Calu3 (cell line): ENCODE measurements around the gene NMNAT1. TPM values are rescaled to one million over a fixed set of nuclear protein-coding genes. Genes with fewer than 3 reads are reported as not detected.

ENCODE experiments used
- BruUV-seq: library from RNA; stranded (reverse); fragments of 400-500 nt; replicated peaks from 2 replicates; lab custom pipeline; 2021; lab: Mats Ljungman, UMichigan
- CTCF ChIA-PET: fragments of 300-600 bp; sonication (Branson Sonifier 250); formaldehyde crosslinking; loops from one replicate; lab custom pipeline; 2022; ENCODE audit warnings: antibody characterized with exemption; lab: Charles Lee
- DNase-seq: peaks from one replicate; pipeline ENCODE4 v3.0.0; 2022
- H3K27ac Mint-ChIP-seq: one replicate; pipeline ENCODE4 v1.8.0; 2022; ENCODE audit warnings: mixed read lengths; ENCODE audit not compliant: unreplicated experiment
- H3K27me3 Mint-ChIP-seq: one replicate; pipeline ENCODE4 v1.8.0; 2022; ENCODE audit warnings: mixed read lengths; ENCODE audit not compliant: unreplicated experiment
- H3K36me3 Mint-ChIP-seq: one replicate; pipeline ENCODE4 v1.8.0; 2022; ENCODE audit warnings: mild to moderate bottlenecking, moderate library complexity, mixed read lengths; ENCODE audit not compliant: insufficient read depth, unreplicated experiment
- H3K4me1 Mint-ChIP-seq: one replicate; pipeline ENCODE4 v1.8.0; 2022; ENCODE audit warnings: mild to moderate bottlenecking, low read depth, mixed read lengths; ENCODE audit not compliant: unreplicated experiment
- H3K4me3 Mint-ChIP-seq: one replicate; pipeline ENCODE4 v1.8.0; 2022; ENCODE audit warnings: mild to moderate bottlenecking, low read depth, moderate library complexity, mixed read lengths; ENCODE audit not compliant: unreplicated experiment
- H3K9me3 Mint-ChIP-seq: one replicate; pipeline ENCODE4 v1.8.0; 2022; ENCODE audit warnings: low read depth, mixed read lengths; ENCODE audit not compliant: unreplicated experiment
- intact Hi-C: fragments of 100-400 bp; cut with micrococcal nuclease; formaldehyde crosslinking; loops from one replicate; pipeline ENCODE4 v1.10.0; 2022; ENCODE audit not compliant: unreplicated experiment
- microRNA-seq: library from miRNA; unstranded; fragments of <30 nt; microRNA quantifications from one replicate; pipeline ENCODE4 v1.2.0, GENCODE V29; 2022
- total RNA-seq: library from RNA; stranded (reverse); gene quantifications from 2 replicates; pipeline ENCODE4 v1.2.3, GENCODE V29; 2022
- TF ChIP-seq, protein P1 (sequence below): fragments of 200-600 bp; IDR thresholded peaks from one replicate; pipeline ENCODE4 v1.8.0; 2022; ENCODE audit warnings: antibody characterized with exemption; ENCODE audit not compliant: unreplicated experiment

The NMNAT1 gene
- total RNA-seq, 1 experiment from 2014 or later = 5.7 TPM

DNA sequence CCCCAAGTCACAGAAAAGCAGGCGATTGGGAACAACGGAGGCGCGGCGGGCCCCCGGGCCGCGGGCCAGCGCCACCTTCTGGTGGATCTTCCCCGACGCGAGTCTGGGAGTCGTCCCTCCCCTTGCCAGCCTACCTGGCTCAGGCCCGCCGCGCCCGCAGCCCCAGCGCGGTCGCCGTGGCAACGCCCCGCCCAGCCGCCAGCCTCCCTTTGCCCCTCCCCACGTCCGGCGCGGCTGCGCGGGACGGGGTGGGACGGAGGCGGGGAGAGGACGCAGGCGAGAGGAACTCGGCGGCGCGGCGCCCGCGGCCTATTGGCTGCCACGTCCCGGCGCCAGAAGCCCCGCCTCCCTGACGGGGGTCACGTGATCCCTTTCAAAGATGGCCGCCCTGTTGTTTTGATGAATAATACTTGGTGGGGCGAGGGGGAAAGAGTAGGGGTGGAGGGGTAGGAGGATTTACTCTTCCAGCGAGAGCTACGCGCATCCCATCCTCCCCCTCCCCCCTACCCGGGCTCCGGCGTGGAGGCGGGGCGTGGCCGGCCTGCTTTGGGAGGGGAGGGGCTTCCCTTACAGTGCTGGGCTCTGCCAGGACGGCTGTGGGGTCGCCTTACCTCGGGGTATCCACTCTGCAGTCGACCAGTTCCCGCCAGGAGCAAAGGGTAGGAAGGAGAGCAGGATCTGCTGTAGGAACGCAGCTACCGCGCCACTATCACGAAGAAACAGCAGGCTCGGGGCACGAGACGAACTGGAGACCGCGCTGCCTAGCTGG, 89.5 kb downstream of the NMNAT1 start, which contains the start of gene UBE4B:
TSS of gene UBE4B (plus strand) at position 369 of the 769 bp plus-strand sequence. CDS start 713 bp downstream, outside the sequence.
- TSS peak; percentile 63 for BruUV-seq
- H3K27ac Mint-ChIP-seq = peak within 1 kb of the TSS; percentile 63
- peak; percentile 97 for DNase-seq
- intact Hi-C loops = loop anchor here (2.0 kb wide), 1 partner anchor 90 kb away; the partner anchor contains the start of genes LZIC and NMNAT1
- TF ChIP-seq, protein P1, sequence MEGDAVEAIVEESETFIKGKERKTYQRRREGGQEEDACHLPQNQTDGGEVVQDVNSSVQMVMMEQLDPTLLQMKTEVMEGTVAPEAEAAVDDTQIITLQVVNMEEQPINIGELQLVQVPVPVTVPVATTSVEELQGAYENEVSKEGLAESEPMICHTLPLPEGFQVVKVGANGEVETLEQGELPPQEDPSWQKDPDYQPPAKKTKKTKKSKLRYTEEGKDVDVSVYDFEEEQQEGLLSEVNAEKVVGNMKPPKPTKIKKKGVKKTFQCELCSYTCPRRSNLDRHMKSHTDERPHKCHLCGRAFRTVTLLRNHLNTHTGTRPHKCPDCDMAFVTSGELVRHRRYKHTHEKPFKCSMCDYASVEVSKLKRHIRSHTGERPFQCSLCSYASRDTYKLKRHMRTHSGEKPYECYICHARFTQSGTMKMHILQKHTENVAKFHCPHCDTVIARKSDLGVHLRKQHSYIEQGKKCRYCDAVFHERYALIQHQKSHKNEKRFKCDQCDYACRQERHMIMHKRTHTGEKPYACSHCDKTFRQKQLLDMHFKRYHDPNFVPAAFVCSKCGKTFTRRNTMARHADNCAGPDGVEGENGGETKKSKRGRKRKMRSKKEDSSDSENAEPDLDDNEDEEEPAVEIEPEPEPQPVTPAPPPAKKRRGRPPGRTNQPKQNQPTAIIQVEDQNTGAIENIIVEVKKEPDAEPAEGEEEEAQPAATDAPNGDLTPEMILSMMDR = peak; percentile 57
- H3K27me3 Mint-ChIP-seq = no peaks in the 10 kb centered on the region
- no peaks in the 10 kb centered on the region for H3K4me1 Mint-ChIP-seq
- CTCF ChIA-PET = interaction anchor here (1.1 to 1.4 kb wide), 2 partner anchors 89 to 91 kb away, joined by 3 to 6 read pairs; partner anchors contain the start of genes LZIC and NMNAT1
- peaks cover 24% of the 10 kb centered on the region for H3K36me3 Mint-ChIP-seq
- H3K9me3 Mint-ChIP-seq = no peaks in the 10 kb centered on the region
- H3K4me3 Mint-ChIP-seq = peak within 1 kb of the TSS; percentile 91

DNA sequence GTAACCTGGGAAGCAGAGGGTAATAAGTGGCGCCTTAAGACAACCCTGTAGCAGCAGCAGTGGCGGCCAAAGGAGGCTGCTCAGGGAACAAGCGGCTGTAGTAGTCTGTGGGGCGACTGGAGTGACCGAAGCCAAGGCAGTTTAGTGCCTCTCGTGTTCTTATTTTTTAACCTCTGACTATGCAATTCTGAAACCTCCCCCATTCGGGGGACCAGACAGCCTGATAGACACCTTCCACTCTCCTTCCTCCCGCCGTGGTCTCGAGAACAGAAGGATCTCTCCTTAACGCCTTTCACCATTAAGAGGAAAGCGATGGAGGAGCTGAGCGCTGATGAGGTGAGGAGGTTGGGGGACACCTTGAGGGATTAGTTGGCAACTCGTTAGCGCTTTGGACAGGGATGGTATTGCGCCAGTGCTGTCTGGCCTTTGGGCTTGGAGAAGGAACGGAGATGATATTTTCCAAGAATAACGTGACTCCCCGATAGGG, 90.1 kb downstream of the NMNAT1 start:
- no peaks in the 10 kb centered on the region for H3K27me3 Mint-ChIP-seq
- BruUV-seq = no TSS peak
- peak overlapping the region; percentile 91 for H3K4me3 Mint-ChIP-seq
- peak; percentile 24 for DNase-seq
- H3K36me3 Mint-ChIP-seq = peaks cover 27% of the 10 kb centered on the region
- peak overlapping the region; percentile 63 for H3K27ac Mint-ChIP-seq
- no peaks in the 10 kb centered on the region for H3K4me1 Mint-ChIP-seq
- intact Hi-C loops = loop anchor here (2.0 kb wide), 1 partner anchor 91 kb away; the partner anchor contains the start of genes LZIC and NMNAT1
- TF ChIP-seq, protein P1 = no peak
- CTCF ChIA-PET = interaction anchor here (0.5 to 1.4 kb wide), 4 partner anchors 90 to 156 kb away, joined by 3 to 6 read pairs (median 4); partner anchors contain the start of genes LZIC and NMNAT1
- no peaks in the 10 kb centered on the region for H3K9me3 Mint-ChIP-seq

Small RNA genes within 50 kb of the gene (microRNA-seq; reads per million reads assigned to microRNA genes)
- gene MIR5697 = 3.2 reads per million

Other genes with a start within 250 kb of the NMNAT1 start
- gene CLSTN1, start 119.5 kb upstream of the NMNAT1 start, total RNA-seq = 93.2 and 99.3 TPM in 2 replicates
- gene CTNNBIP1, start 33.2 kb upstream of the NMNAT1 start, total RNA-seq = 11.8 and 18.1 TPM in 2 replicates
- 19.8 and 22.6 TPM in 2 replicates for gene LZIC, start 84 bp upstream of the NMNAT1 start, total RNA-seq
- 0.83 TPM in 1 of 2 replicates, not detected in the other for gene RBP7, start 53.8 kb downstream of the NMNAT1 start, total RNA-seq
- 26.1 and 28.1 TPM in 2 replicates for gene UBE4B, start 89.5 kb downstream of the NMNAT1 start, total RNA-seq